Stimulated activated CD8-positive, alpha-beta memory T cell treated with anti-CD3 and anti-CD28 coated beads, Interleukin-12 subunit alpha, Interleukin-12 subunit beta, amount 100 ng/mL, for 1 hour (primary cell): ENCODE data around the gene XYLT1.
"Not testable (repeated sequence)": the region's sequence is repeated elsewhere in the genome, so short reads cannot be mapped to it uniquely, and the experiment has no call there.

Source experiments
- DNase-seq: peaks from one replicate; pipeline ENCODE4 v3.0.0-alpha.2; 2020; ENCODE audit warnings: low read depth

XYLT1 gene

DNA sequence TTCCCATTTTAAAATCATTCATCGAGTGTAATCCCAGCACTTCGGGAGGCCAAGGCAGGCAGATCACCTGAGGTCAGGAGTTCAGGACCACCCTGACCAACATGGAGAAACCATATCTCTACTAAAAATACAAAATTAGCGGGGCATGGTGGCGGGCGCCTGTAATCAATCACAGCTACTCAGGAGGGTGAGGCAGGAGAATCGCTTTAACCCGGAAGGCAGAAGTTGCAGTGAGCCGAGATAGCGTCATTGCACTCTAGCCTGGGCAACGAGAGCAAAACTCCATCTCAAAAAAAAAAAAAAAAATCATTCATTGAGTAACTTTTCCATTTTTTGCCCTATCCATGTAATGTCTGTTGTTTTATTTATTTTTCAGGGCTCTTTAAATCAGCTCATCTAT lies 135.4 kb downstream of the XYLT1 start:
- DNase-seq = not testable (repeated sequence)

DNA sequence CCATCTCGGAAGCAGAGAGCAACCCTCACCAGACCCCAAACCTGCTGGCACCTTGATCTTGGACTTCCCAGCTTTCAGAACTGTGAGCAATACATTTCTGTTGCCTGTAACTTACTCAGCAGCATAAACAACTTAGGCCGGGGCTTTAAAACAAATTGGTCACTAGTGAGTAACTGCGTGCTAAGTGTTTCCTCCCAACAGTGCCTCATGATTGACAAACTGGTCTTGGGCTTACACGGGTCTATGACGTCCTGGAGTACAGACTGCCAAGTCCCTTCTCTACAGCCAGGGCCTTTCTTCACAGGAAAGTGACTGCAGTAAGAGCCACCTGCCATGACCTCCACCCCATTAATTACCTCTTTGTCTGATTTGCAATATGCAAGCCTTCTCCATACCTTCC lies 136.7 kb downstream of the XYLT1 start:
- no peak for DNase-seq

DNA sequence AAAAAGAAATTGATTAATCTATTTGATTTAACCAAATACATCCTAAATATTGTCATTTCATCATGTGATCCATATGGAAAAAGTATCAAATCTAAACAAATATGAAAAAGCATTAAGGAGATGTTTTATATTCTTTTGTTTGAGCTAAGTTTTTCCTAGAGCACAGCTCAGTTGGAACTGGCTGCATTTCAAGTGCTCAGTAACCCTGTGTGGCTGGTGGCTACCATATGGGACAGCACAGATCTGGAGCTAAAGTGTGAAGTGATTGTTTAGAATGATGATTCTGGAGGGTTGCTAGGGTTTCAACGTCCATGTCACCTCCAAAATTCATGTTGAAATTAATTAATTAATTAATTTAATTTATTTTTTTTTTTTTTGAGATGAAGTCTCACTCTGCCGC lies 137.5 kb downstream of the XYLT1 start:
- no peak for DNase-seq

DNA sequence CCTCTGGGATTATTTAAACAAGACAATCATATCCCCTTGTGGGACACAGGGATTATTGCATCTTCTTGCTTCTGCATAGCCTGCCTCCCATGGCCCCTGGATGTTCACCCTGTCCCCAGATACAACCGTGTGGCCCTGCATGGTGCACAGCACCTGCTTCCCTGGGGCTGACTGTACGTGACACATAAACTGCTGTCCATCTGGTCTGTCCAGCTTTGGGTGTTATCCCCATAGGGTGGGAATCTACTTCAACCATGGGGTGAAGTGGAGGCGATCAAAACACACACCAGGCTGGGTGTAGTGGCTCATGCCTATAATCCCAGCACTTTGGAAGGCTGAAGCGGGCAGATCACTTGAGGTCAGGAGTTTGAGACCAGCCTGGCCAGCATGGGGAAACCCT lies 138.8 kb downstream of the XYLT1 start:
- no peak for DNase-seq

DNA sequence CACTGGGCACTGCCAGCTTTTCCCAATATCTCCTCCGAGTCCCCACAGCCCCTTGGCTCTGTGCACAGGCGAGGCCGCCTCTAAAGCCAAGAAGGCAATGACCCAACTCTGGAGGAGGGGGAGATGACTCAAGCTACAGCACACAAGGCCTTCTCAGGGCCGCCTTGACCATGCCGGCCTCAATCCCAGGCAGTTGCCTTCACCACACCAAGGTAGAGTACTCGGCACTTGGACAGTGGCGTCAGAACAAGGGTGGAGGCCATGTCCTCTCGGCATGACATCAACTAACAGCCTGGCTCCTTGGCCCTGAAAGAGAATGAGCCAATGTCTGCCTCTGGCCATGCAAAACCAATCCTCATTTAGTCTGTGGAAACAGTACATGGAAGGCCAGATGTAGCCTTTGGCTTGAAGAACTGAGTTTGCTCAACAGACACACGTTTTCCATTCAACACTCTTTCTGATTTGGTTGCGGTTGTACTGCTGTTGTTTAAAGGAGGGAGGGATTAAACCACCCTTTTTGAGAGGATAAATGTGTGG lies 139.6 kb downstream of the XYLT1 start:
- DNase-seq = no peak

DNA sequence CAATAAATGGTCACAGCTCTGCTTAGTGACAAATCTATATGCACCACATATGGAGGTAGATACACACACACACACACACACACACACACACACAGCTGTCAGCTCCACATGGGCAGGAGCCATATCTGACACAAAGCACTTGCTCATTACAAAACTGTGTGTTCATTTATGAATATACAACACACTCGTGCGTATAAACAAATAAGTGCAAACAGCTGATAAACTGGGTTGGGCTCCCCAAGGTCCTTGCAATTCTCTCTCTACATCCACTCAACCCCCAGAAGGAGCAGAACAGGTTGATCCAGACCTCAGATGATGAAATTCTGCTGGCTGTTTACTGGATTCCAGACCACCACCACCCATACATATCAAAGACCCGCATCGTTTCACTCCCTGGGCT lies 140.7 kb downstream of the XYLT1 start:
- DNase-seq = no peak

DNA sequence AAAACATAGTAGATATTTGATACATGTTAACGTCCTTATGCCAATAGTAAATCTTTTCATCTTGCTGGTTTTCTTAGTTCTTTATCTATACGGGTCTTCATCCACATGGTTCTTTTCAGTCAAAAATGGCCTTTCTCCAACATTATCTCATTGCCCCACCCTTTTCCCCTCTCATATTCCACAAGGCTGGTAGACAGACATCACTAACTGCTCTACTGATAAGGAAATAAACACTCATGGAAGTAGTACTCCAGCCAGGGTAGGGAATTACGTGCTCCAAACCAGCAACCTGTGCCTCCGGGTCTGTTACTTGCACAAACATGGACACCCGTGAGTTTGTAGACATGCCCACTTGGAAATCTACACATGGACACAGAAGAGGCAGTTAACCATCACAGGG lies 141.4 kb downstream of the XYLT1 start:
- no peak for DNase-seq

DNA sequence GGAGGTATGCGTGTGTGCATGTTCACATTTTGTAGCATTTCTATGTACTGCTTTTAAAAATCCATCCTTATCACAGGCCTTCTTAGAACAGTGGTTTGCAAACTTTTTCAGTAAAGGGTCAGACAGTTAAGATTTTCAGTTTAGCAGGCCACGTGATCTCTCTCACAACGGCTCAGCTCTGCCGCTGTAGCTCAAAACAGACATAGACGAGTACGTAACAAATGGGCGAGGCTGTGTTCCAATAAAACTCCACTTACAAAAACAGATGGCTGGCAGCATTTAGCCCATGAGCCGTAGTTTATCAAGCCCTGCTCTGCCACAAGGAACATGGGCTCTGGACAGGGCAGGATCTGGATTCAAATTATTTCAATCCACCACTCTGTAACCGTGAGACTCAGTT lies 141.8 kb downstream of the XYLT1 start:
- no peak for DNase-seq

DNA sequence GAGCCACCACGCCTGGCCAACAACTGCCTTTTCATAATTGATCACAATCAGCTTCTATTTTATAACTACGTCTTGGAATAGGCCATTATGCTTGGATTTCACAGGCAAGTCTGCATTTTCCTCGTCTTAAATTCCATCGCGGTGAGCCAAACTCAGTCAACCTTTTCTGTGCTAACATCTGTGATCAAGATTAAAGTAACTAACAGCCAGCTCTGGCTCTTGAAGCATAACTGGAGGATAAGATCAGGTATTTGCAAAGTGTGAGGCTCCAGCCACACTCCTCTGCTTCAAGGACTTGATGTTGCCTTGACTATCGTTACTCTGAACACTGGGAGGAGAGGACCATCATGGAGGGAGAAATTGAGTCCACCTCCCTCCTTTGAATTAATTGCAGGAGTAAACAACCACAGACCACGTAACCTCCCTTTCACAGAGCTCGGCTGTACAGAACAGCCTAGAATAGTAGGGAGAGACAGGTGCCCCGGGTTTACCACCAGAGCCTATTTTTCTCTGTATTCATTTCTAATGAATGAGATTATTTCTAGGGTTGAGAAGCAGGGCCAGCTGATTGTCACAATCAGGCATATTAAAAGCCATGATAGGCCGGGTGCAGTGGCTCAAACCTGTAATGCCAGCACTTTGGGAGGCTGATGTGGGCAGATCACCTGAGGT lies 143.0 kb downstream of the XYLT1 start:
- DNase-seq = no peak

DNA sequence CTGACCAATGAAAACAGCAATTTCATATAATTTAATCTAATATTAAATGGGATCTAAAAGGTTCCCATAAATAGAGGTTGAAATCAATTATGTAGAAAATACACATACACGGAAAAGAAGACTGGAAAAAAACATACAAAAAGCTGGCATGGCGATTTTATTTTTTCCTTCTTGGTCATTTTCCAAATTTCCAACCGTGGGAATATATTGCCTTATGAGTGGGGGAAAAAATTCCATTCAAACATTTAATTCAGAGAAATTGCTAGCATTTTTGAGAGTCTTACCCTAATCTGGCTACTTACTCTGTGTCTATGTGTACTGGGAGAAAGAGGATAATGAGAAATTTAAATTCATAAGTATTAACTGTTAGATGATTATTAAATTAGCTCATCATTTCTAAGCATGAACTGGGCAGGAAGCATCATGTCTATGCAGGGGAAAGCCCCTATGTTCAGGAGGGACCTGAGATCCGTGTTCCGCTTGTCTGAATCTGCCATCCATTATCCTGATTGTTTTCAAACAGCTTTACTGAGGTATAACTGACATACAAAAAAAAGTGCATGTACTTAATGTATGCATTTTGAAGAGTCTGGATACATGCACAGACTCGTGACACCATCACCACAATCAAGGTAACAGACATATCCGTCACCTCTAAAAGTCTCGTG lies 145.2 kb downstream of the XYLT1 start:
- DNase-seq = no peak

DNA sequence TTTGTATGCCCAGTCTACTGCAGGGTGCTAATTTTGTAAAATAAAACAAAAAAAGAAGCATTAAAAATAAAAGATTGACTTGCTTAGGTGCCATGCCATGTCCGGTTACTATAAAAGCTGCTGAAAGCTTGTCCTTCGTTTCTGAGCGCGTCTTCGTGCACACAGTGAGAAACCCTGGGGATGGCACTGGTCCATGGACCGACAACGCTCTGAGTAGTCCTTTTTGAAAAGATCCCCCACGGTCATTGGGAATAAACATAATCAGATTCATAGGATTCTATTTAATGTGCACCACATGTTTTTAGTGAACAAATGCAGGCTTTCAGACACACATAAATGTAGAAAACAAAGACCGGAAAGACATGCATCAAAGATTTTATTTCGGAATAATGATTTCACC lies 146.3 kb downstream of the XYLT1 start:
- no peak for DNase-seq

DNA sequence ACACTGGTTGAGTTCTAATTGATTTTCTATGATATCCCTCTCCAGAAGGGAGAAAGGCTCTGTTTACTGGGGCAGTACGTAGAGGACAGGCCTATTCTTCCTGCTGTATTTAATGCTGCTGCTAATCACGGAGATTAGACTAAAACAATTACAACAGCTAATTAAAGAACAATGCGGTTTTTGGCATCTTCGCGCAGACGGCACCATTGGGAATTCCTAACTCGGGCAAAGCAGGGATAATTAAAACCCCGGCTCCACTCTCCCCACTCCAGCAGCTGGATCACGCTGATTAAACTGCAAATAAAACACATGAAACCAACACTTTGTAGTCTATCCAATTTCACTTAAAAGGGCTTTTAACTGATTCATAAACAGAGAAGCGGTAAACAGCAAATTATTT lies 147.6 kb downstream of the XYLT1 start:
- DNase-seq = no peak

DNA sequence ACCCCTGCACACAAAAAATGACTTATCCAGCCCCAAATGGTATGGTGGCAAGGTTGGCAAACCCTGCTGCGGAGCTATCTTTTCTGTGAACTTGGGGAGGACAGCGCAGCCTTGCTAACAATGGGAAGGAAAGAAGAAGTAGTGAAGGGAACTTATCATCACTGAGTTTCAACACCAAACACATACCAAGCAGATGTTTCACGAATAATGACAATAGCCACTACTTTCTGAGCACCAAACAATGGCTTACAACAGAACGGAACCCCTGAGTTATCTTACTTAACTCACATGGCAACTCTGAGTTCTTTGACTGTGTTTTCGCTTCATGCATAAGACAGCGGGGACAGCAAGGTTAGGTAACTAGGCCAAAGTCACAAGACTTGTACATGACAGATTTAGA lies 148.9 kb downstream of the XYLT1 start:
- no peak for DNase-seq

DNA sequence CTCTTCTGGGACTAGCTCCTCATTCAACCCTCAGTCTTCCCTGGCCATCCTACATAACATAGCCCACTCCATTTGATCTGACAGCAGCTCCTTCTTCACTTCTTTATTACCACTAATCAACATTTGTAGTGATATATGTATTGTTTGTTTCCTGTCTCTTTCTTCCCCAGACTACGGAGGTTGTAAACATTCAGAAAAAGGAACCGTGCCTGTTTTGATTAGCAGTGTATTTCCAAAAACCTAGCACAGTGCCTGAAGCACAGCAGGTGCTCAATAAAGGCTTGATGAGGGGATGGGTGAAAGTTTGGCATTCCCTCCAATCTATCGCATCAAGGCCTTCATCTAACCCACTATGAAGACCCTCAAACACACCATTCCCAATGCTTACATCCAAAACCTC lies 150.8 kb downstream of the XYLT1 start:
- DNase-seq = no peak

DNA sequence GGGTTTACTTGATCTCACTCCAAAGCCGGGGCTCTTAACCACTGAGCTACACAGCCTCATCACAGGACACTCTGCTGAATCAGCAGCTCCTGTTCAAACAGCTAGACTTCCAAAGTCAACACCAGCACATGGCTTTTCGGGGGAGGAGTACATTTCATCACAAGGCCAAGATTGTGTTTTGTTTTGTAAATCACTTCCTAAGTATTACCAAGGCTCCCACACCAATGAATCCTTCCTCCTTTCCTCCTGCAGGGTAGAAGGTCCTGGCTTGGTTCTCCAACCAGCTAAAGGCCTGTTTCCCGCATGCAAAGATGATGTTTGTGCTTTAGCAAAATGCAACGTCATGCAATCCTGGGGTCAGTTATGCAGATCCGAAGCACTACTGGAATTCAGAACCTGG lies 152.5 kb downstream of the XYLT1 start:
- DNase-seq = no peak

DNA sequence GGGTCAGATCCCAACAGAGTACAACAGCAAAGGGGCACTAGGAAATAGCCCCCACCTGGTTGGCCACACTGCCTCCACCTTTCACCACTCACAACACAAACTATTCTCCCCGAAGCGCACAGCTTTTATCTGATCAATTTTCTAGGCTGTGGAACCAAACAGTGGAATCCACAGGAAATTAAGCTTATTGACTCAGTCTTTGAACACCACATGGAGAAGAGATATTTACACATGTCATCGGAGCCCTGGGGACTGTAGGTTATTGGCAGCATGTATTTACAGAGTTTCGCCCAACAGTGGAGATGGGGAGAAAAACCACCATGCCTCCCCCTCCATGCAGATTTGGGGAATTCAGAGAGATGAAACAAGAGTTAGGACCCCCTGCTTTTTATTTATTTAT lies 154.8 kb downstream of the XYLT1 start:
- no peak for DNase-seq

DNA sequence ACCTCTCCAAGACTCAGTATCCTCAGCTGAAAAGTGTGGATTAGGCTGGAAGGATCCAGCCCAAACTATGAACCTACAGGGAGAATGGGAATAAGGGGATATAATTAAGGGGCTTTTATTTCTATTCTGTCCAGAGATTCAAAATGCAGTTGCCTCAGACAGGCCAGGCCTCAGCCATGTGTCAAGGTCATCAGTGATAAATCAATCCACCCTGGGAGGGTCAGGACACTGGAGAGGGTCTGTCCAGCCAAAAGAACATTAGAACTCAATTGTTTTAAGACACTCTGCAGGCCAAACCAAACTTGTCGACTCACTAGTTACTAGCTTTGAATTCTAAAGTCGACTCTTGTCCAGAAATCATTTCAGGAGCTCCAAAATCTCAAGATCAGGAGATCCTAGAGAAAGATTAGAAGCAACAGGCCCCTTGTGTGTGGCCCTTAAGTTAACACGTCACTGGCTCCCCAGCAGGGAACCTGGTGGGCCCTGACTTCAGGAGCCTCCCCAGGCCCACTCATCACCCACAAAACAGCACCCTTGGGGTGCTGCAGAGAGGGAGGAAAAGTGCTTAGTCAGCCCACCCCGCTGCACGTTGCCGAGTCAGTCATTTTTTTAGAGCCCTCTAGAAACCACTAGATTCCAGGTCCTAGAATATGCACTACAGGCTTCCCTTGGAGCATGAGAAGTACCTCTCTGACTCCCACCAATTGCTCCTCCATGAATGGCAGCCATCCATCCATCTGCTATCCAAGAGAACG lies 156.8 kb downstream of the XYLT1 start:
- no peak for DNase-seq

DNA sequence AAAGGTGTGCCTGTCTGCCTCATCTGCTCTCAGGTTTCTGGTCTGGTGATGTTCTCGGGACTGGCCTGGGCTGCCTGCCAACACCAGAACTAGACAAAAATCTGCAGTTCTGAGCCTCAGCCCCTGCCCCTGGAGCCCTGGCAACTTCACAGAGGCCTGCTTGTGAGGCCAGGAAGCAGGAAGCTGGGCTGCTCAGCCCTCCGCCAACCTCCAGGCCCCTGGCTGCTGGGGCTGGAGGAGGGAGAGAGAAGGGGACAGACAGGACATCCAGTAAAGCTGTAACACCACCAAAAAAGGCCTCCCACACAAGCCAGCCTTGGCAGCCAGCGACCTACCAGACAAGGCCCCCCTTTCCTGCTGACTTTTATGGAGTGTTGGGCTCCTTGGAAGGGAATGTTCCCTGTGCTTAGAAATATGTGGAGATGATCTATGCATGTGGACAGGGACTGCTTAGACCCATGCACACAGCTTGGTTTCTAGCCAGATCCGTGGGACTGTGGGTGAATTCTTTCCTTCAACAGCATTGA lies 157.6 kb downstream of the XYLT1 start:
- no peak for DNase-seq

DNA sequence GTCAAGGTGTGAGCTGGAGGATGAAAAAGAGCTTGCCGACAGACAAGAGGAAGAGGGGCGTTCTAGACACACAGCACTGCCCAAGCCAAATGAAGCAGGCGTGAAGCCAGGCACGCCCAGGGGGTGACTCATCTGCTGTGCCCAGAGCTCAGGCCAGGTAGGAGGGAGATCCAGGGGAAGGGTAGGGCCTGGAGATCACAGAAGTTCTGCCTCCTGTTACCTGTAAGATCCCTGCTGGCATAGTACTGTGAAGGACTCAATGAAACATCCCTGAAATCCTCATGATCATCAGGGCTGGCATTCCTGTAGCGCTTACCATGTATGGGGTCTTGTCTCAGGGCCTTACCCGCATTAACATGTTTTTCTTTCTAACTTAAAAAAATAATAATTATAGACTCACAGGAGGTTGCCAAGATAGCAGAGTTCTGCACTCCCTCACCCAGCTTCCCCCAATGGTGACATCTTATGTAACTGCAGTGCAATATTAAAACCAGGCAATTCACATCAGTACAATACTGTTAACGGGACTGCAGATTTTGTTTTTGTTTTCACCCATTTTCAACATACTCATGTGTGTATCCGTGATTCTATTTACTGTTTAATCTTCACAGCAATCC lies 158.6 kb downstream of the XYLT1 start:
- DNase-seq = no peak

DNA sequence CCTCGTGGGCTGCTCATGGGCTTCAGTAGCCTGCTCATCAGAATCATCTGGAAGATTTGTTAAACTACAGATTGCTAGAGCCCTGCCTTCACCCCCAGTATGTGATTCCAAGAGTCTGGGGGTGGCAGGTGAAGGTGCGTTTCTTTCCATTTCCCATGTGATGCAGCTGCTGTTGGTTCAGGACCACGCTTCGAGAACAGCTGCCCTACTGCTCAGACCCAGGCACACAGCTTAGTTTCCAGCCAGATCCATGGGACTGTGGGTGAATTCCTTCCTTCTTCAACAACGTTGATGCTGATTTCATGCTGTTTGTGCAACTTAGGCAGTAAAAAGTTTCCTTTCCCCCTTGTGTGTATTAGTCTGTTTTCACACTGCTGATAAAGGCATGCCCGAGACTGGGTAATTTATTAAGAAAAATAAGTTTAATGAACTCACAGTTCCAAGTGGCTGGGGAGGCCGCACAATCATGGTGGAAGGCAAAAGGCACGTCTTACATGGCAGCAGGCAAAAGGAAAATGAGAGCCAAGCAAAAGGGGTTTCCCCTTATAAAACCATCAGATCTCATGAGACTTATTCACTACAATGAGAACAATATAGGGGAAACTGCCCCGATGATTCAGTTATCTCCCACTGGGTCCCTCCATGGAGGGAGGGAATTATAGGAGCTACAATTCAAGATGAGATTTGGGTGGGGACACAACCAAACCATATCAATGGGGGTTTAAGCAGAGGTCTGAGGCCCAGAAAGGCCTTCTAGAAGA lies 159.2 kb downstream of the XYLT1 start:
- DNase-seq = no peak

DNA sequence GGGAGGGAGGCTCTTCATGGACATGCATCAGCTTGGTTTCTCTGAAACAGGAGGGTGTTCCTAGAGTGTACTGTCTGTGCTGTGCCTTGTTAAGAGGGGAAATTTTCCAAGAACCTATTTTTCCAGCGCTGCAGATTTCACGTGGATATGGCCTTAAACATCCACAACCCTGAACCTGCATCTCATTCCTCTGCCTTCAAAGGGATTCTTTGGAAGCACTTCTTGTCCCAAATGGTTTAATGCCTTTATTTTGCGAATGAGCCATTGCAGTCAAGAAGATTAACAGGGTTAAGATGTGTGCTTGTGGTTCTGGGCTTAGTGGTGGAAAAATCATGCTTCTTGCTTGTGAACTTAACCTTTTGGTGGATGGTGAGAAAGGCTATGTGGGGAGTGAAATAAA lies 161.2 kb downstream of the XYLT1 start:
- no peak for DNase-seq

DNA sequence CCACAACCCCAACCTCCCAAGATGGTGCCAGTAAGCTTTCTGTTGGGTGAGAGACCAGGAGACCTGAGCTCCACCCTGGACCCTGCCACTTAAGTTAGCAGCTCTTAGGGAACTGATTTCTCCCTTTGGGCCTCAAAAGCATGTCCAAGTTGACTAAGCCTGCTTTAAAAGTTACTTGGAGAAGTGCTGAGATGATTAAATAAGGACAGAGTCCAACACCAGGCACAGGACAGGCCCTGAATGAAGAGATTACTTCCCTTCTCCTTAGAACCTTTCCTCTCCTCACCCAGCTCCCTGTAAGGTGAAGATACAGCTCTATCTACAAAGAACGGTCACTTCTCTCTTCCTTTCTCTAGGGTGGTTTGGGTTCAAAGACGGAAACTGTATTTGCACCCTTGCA lies 162.6 kb downstream of the XYLT1 start:
- no peak for DNase-seq
